Hepatic stellate cell (primary cell): ENCODE data around the gene EEF1G.
A peak's percentile ranks its signal among the peaks of the same experiment; 100 is the strongest.
"Not testable (repeated sequence)": the region's sequence is repeated elsewhere in the genome, so short reads cannot be mapped to it uniquely, and the experiment has no call there.

Source experiments
- DNase-seq: peaks from one replicate; pipeline ENCODE4 v3.0.0; 2011; ENCODE audit warnings: low spot score

Gene EEF1G

DNA sequence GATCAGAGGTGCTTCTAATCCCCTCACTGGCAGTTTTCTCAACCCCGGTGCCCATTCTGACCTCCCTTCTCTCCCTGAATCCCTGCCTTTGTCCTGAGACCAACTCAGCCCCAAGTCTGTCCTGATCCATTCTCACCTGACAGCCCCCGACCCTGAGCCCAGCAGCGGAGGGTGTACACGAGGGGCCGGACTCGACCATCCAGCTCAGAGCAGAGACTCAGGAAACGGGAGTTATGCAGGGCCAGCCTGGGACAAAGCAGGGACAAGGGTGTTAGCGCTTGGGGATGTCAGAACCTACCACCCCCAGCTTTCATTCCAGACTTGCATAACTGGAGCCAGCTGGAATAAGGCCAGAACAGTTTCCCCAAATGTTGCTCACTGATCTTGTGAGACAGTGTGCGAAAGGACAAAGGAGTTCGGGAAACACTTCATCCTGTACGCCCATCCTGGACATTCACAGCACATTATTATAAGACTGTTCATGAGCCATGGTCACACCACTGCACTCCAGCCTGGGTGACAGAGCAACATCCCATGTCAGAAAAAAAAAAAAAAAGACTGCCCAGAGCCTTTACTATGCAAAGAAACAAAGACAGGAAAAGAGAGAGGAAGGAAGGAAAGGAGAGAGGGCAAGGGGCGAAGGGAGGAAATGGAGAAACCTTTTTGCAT is 3.5 kb upstream of the EEF1G start:
- no peak for DNase-seq

DNA sequence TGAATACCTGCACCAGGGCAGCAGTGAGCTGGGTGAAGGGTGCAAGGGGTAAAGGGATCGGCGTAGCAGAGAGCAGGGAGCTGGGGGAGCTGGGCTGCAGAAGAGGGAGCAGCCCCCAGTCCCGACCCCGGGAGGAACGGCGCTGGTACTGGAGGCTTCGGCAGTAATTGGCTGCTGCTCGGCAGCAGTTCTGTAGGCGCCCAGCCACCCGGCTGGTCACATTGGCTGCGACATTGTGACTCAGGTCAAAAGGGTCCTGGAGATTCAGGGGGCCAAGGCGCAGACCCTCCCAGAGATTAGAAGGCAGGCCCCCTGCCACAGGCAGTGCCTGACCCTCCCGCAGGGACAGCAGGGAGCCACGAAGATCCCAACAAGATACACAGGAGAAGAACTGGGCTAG is 2.1 kb upstream of the EEF1G start:
- no peak for DNase-seq

DNA sequence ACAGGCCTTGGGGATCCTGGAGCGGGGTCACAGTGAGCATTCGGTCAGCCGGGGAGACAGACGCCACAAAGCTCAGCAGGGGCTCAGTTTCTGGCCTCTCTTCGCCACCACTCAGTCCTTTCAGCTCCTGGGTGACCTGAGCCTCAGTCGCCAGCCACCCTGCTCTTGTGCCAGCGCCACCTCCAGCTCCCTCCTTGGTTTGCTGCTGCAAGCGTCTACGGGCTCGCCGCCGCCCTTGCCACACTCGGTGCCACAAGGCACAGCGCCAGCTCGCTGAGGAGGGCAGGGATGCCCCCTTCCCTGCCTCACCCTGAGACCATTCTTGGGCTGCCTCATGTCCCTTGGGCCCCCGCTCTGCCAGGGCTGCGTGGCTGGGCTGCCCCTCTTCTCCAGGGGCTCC is 1.5 kb upstream of the EEF1G start:
- peak; percentile 26 for DNase-seq

DNA sequence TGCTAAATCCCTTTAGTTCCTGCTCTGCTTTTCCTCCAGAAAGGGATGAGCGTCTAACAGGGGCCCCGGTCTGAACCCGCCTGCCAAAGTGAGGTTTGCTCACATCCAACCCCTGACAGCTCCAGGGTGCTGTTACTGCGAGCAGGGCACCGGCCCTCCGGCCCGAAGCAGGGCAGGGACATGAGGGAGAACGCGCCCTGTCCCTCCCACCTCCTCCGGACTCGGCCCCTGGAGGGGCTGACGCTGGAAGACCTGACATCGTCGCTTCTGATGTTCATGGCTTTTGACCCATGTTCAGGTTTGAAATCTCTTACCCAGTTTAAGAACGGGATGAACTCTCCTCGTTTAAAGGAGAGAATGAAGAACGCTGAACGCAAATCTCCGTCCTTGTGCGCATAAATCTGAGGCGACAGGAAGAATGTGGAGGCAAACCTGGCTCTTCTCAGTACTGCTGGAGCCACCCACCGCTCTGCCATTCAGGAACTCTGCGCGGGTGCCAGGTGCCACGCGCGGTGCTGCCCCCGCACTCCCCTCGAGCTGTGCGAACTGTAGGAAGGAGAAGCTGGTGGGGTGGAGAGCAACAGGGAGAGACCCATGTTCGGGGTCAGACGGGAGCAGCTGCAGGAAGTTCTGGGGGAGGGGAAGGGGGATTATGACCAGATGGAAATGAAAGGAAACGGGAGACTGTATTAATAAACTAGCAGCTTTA is 826 bp upstream of the EEF1G start:
- peak; percentile 50 for DNase-seq

DNA sequence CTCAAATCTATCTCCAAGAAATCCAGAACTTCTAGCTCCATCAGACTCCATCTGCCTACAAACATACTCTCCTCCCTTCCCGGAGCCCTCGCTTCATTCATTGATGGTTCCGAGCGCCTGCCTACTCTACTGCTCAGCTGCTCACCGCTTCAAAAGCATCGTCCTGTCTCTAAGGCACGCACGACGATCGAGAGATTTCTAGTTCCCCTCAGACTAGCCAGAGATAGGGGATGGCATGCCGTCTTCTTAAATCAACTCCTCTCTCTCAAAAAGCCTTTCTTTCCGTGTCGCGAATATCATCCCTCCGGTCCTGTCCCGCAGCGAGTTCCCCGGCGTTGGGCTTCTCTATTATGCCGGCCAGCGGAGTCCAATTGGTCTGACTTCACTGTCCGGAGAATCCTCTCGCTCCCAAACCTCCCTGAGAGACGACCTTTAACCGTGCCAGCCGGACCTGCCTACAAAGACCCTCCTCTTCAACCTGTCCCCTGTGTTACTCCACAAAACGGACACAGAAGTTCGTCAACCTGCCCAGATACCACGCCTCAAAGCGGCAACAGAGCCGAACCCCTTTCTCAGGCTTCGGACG is 592 bp downstream of the EEF1G start:
- DNase-seq, result peak; percentile 35

DNA sequence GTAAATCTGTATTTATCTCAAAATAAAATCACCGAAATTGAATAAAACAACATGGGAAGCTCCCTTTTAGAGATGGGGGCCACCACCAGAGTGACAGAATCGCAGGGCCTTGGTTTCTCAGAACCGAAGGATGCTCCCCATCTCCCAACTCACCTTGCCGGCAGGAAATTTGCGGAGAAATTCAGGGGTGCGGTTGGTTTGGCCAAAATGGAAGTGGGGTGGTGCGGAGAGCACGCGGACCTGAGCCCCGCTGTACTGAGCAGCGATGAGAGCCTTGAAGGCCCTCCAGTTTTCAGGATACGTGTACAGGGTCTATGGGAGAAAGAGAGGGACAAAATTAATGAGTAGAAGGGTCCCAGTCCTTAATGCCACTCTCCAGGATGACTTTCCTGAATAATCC is 1.3 kb downstream of the EEF1G start:
- no peak for DNase-seq

DNA sequence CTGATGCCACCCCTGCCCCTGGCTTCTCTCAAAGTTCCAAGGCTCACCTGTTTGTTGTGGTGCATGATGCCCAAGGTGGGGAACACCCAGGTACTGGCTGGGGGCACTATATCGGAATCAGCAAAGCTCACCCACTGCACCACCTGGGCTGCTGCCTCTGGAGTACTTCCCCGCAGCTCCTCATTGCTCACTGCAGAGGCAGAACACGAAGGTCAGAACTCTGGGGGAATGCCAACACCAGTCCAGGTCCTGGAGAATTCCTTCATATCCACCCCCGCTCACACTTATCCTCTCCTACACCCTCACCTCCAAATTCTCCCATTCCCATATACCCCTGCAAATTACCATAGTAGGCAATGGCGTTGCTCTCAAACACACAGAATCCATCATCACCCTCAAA is 2.2 kb downstream of the EEF1G start:
- not testable (repeated sequence) for DNase-seq

DNA sequence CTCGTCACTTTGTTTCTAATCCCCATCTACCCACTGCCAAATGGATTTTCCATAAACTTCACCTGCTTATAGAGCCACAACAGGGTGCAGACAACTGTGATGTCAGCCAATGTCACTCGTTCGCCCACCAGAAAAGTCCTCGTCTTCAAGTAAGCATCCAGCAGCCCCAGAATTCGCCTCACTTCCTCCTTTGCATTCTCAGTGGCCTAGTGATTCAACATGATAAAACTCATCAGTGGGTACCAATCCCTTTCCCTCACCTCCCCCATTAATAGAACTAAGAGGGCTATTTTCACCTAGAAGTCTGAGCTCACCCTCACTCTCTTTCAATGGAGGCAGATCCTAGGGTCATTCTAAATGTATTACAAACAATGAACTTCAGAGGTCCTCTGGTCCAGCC is 2.8 kb downstream of the EEF1G start:
- DNase-seq, result not testable (repeated sequence)

DNA sequence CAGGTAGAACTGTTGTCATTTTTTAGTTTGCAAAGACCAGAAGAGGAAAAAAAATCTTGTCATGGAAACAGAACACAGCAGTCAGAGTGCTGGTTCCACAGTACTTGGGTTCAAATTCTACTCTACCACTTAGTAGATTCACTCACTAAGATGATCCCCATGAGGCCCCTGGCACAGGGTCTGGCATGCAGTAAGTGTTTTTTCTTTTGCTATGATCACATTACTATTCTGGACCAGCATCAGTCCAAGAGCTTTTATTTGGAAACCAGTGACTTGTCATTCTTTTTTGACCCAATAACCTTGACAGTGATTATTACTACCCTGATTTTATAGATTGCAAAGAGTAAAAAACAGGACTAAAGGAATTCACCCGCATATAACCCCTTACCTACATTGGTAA is 4.1 kb downstream of the EEF1G start:
- no peak for DNase-seq

DNA sequence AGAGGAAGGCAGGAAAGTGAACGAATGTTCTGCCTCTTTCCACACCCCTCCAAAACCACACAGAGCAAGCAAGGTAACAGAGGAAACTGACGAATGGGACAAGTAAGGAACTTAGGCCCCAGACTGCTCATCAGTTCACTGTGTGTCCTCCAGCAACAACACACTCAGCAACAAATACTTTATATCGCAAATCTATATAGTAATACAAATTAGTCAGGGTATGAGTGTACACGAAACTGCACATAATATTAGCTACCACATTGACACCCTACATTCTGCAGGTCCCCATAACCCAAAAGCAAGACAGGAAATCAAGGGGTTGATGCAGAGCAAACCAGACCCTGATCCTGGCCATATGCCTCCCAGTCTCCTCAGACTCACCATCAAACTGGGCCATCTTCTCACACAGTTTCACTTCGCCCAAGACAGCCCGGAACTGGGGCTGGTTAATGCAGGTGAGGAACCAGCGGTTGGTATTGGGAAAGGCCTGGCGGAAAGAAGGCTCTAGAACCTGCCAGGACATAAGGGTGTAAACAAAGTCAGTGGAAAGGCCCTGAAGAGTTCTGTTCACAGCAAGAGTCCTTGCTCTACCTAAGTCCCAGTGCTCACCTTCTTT is 6.6 kb downstream of the EEF1G start:
- no peak for DNase-seq

DNA sequence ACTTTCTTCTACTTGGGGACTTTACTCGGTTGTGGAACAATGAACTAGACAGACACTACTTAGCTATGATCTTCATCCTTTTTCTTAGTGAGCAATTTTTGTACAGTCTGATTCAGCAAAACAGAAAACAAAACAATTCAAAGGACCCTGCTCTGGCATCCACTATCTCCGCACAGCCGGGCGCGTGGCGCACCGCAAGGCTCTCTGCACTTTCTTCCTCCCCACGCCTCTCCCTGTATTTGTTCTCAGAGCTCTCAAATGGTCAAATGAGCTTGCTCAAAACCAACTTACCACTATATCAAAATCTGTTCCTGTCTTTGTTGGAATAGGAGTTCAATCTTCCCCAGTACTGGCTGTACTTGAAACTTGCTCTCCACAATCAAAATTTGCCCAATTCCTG is 7.4 kb downstream of the EEF1G start:
- no peak for DNase-seq

DNA sequence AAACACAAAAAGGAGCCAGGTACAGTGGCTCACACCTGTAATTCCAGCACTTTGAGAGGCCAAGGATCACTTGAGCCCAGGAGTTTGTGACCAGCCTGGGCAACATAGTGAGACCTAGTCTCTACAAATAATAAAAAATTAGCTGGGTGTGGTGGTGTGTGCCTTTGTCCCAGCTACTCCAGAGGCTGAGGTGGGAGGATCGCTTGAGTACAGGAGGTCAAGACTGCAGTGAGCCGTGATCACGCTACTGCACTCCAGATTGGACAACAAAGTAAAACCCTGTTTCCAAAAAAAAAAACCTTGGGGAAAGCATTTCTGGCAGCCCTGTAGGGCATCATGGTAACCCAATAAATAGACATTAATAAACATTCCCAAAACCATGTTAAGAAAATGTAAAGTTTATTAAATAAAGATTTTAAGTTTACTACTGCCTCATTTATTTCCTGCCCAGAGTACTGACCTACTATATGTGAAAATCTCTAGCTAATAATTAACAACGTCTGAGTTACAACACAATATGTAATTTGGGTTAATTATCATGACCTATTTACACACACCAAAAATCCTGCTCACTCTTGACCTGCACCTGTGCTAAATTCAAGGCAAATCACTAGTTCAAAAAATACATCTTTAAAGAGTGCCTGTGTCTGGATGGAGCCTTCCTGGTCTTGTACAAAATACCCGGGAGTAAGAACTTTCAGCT is 8.4 kb downstream of the EEF1G start:
- DNase-seq, result no peak

DNA sequence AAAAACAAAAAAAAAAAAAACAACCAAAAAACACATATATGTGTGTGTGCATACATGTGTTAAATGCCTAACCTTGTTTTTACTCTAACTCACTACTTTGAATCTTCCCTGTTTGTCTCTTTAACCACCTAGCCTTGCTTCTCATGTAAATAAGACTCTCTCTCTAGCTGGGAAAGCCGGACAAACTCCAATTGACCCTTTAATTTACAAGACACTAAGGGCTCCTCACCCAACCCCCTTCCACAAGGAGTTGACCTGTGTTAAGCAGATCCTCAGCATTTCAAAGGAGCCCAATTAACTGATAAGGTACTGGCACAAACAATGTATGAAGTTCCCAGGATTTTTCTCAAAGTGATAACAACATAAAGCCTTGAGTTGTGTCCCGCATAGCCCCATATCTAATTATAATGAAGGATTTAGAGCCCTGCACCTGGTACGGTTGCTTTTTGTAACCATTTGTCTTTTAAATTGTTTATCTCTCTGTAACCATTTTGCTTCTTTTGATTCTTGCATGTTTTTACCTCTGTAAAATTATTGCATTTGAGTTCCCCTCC is 11.9 kb downstream of the EEF1G start:
- not testable (repeated sequence) for DNase-seq

DNA sequence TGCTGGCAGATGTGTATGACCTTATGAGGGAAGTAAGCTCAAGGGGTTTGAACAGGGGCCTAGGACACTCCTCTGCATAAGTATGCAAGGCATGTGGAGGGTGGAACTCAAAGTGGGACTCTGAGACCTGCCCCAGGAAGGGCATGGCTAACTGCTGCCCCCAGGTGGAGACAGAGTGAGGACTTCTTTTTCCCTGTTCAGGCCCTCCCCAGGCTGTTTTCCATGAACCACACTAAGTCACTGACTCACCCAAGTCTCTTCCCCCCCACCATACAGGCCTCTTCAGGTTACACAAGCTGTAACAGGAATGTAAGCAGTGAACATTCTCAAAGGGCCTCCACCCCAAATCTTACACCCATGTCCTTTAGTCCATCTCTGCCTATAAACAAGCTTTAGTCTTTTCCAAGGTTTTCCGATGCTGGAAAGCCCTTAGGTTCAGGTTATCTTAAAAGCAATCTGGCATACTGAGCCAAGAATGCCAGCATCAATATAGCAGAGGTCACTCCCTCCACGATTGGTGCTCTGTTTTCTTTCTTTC is 13.1 kb downstream of the EEF1G start:
- DNase-seq, result peak; percentile 93

DNA sequence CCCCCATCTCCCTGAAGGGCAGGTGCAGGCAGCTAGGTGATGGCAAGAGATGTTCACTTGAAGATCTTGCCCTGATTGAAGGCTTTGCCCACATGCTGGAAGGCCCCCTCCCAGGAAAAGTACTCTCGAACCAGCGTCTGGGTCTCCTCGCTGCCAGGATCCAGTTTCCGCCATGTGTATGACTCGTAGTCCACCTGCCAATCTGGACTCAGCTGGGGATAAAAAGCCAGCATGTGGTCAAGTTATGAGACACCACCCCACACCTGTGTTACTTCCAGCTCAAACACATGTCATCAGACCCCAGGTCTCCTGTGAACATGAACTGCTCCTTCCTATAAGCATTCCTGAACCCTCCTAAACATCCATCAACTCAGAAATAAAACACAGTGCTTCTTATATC is 14.1 kb downstream of the EEF1G start:
- DNase-seq, result not testable (repeated sequence)

DNA sequence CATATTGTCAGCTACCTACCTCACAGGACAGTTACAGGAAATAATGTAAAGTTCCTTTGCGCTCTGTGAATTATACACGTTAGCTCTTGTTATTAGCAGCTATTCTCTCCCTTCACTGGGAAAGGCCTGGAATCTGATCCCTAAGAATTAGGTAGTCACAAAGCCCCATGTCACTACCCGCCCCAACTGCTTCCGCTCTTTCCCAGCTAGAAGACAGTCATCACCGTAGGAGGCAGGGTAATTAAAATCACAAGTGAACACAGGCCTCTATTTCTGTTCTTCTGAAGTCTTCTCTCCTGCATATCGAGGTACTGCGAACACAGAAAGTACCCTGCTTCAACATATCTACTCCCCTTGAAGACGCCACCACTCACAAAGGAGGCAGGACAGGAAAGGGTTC is 14.5 kb downstream of the EEF1G start:
- DNase-seq, result no peak

DNA sequence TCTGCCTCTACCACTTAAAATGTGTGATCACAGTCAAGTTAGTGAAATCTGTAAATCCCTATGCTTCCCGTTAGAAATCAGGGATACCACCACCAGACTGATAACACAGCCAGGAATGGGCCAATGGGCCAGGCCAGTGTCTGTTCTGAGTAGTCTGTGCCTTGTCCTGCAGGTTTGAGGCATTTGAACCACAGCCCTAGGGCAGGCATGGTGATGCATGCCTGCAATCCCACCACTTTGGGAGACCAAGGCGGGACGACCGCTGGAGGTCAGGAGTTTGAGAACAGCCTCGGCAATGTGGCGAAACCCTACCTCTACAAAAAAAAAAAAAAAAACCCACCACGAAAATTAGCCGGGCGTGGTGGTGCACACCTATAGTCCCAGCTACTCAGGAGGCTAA is 15.0 kb downstream of the EEF1G start:
- no peak for DNase-seq

DNA sequence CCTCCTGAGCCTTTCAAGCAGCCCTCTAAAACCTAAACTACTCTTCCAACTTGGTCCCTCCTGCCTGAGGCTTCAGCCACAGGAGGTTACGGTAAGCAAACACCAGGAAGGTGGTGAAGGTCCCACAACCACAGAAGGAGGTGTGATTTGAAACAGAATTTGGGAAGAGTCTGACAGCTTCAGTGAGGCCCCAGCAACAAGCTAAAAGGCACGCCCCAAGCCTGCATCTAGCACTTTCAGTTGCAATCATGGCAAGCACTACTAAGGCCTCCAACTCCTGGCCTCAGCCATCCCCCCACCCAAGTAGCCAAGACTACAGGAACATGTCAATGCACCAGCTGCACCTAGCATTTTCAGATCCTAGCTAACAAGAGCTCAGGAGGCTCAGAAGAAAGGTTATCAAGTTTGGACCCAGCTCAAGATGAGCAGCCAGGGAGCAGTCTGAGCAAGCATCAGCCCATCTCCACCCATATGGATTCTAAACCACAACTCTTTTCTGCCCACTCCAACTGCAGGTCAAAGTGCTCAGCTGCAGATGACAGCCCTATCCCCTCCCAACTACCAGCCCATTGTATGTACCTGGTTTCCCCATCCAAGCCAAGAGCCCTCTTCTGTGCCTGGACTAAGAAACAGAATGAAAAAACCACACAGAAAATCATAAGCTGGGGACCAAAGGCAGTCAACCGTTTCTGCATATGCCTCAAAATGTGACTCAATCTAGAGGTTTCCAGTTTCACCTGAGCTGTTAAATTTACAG is 16.6 kb downstream of the EEF1G start:
- DNase-seq, result no peak

DNA sequence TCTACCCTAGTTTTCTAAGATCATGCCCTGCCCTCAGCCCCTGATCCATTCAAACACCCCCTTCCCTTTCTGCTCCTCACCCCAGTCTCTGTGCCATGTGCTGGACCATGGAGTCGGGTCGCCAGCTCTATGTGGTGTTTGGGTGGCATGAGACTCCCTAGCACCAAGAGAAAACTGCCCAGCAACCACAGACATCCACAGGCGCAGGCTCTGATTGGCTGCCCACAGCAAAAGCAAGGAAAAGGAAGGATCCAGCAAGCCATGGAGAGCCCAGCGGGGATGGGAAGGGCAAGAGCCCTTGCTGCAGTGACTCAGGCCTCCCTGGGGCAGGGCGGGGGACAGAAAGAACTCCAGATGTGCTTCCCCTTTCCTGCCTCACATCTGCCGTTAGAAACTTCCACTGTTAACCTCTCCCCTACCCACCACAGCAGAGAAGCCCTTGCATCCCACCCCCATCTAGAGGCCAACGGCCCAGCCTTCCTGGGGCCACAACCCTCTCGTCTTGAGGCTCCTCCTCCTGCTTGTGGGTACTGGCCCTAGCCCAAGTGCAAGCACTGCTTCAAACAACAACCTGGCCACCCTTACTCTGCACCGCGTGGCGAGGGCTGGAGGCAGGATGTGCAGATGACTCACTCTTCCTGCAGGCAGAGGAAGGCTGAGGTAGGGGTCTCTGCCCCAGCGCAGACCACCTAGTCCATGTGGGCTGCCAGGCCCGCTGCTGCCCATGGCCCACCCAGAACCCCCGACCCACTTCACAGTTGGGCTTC is 17.4 kb downstream of the EEF1G start:
- peak; percentile 98 for DNase-seq

DNA sequence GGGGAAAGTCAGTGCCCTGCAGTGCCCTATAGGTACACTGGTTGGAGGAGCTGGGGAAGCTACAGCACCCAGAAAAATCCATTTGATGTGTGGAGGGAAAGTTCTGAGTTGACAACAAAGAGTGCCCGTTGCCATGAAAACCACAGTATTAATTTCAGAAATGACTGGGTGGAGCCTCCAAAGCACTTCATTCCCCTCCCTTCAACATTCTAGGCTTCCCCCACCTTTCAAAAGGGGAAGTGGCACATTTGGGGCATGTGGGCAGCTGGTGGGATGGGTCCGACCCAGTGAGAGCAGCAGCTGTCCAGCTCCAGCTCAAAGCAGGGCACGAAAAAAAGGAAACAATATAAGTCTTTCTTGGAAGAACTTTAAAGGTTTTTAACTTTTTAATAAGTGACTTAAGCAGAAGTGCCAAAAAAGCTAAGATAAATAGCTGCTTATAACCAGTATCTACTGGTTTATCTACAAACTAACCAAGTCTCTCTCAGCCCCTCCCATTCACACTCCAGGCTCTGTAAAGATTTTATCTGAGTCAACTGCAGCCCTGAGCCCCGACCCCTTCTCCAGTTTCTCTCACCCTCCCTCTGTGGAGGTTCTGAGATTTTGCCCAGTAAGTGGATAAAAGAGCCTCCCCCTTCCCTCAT is 18.1 kb downstream of the EEF1G start:
- no peak for DNase-seq
